SK-N-SH treated with all-trans-retinoic acid at 6 μM for 48 hours (cell line): ENCODE results near the gene JPT1.
"Not testable (repeated sequence)": the region's sequence is repeated elsewhere in the genome, so short reads cannot be mapped to it uniquely, and the experiment has no call there.

Source experiments
- ATAC-seq: fragments of 200-7000 bp; cut with Tn5 transposase; 3 replicates; pipeline ENCODE4 v1.9.1; 2020; ENCODE audit warnings: mild to moderate bottlenecking, moderate library complexity
- ARNTL ChIP-seq: fragments of 450-650 bp; formaldehyde crosslinking; IDR thresholded peaks from 2 replicates; pipeline ENCODE4 v1.5.0; 2020; ENCODE audit warnings: low read depth, mild to moderate bottlenecking, moderate library complexity, borderline replicate concordance
- BACH2 ChIP-seq: fragments of 250-450 bp; sonication (Bioruptor Pico); IDR thresholded peaks from 2 replicates; pipeline ENCODE4 v1.9.0; 2021; ENCODE audit warnings: mild to moderate bottlenecking, borderline replicate concordance
- CREB5 ChIP-seq: fragments of 250-450 bp; sonication (Bioruptor Pico); IDR thresholded peaks from 2 replicates; pipeline ENCODE4 v1.5.1; 2020; ENCODE audit warnings: low read depth, mild to moderate bottlenecking, moderate library complexity
- CSDC2 ChIP-seq: fragments of 250-450 bp; sonication (Bioruptor Pico); IDR thresholded peaks from 2 replicates; pipeline ENCODE4 v1.5.0; 2020; ENCODE audit warnings: mild to moderate bottlenecking, moderate library complexity
- CSRNP3 ChIP-seq: fragments of 250-450 bp; sonication (Bioruptor Pico); IDR thresholded peaks from 2 replicates; pipeline ENCODE4 v1.5.1; 2021; ENCODE audit warnings: mild to moderate bottlenecking, moderate library complexity
- ESRRG ChIP-seq: fragments of 250-450 bp; sonication (Bioruptor Pico); IDR thresholded peaks from 2 replicates; pipeline ENCODE4 v1.6.1; 2021; ENCODE audit warnings: mild to moderate bottlenecking
- GLIS3 ChIP-seq: fragments of 250-450 bp; sonication (Bioruptor Pico); IDR thresholded peaks from 2 replicates; pipeline ENCODE4 v1.5.0; 2020; ENCODE audit warnings: mild to moderate bottlenecking, moderate library complexity
- ISL1 ChIP-seq: fragments of 250-450 bp; sonication (Bioruptor Pico); IDR thresholded peaks from 2 replicates; pipeline ENCODE4 v2.1.2; 2022; ENCODE audit warnings: mild to moderate bottlenecking, moderate library complexity
- OSR1 ChIP-seq: fragments of 250-450 bp; sonication (Bioruptor Pico); IDR thresholded peaks from 2 replicates; pipeline ENCODE4 v1.8.0; 2022; ENCODE audit warnings: moderate library complexity, mild to moderate bottlenecking, inconsistent platforms
- PATZ1 ChIP-seq: fragments of 250-450 bp; sonication (Bioruptor Pico); IDR thresholded peaks from 2 replicates; pipeline ENCODE4 v1.8.0; 2020; ENCODE audit warnings: mild to moderate bottlenecking, moderate library complexity, borderline replicate concordance
- POU6F1 ChIP-seq: fragments of 250-450 bp; sonication (Bioruptor Pico); IDR thresholded peaks from 2 replicates; pipeline ENCODE4 v1.8.0; 2021; ENCODE audit warnings: low read depth, mild to moderate bottlenecking, moderate library complexity, borderline replicate concordance
- RARB ChIP-seq: fragments of 250-450 bp; sonication (Bioruptor Pico); IDR thresholded peaks from 2 replicates; pipeline ENCODE4 v1.8.0; 2021; ENCODE audit warnings: mild to moderate bottlenecking, moderate library complexity
- SNAI2 ChIP-seq: fragments of 250-450 bp; sonication (Bioruptor Pico); IDR thresholded peaks from 2 replicates; pipeline ENCODE4 v1.5.0; 2020; ENCODE audit warnings: mild to moderate bottlenecking, moderate library complexity
- TCF4 ChIP-seq: fragments of 250-450 bp; sonication (Bioruptor Pico); IDR thresholded peaks from 2 replicates; pipeline ENCODE4 v1.8.0; 2021; ENCODE audit warnings: mild to moderate bottlenecking, moderate library complexity, borderline replicate concordance
- TSHZ2 ChIP-seq: fragments of 250-450 bp; sonication (Bioruptor Pico); IDR thresholded peaks from 2 replicates; pipeline ENCODE4 v1.5.0; 2020; ENCODE audit warnings: mild to moderate bottlenecking, moderate library complexity
- ZC3H10 ChIP-seq: fragments of 250-450 bp; sonication (Bioruptor Pico); IDR thresholded peaks from 2 replicates; pipeline ENCODE4 v1.5.1; 2021; ENCODE audit warnings: mild to moderate bottlenecking, moderate library complexity
- ZFP3 ChIP-seq: fragments of 250-450 bp; sonication (Bioruptor Pico); IDR thresholded peaks from 2 replicates; pipeline ENCODE4 v1.5.0; 2020; ENCODE audit warnings: mild to moderate bottlenecking, moderate library complexity
- ZFP30 ChIP-seq: fragments of 450-650 bp; formaldehyde crosslinking; IDR thresholded peaks from 2 replicates; pipeline ENCODE4 v1.5.0; 2022; ENCODE audit warnings: mild to moderate bottlenecking, moderate library complexity
- ZNF565 ChIP-seq: fragments of 450-650 bp; formaldehyde crosslinking; conservative IDR thresholded peaks from 2 replicates; pipeline ENCODE4 v1.5.0; 2020; ENCODE audit warnings: low read depth, mild to moderate bottlenecking, moderate library complexity
- ZNF70 ChIP-seq: fragments of 450-650 bp; formaldehyde crosslinking; IDR thresholded peaks from 2 replicates; pipeline ENCODE4 v1.5.0; 2020; ENCODE audit warnings: mild to moderate bottlenecking, moderate library complexity
- ZNF8 ChIP-seq: fragments of 450-650 bp; formaldehyde crosslinking; IDR thresholded peaks from 2 replicates; pipeline ENCODE4 v1.5.0; 2020; ENCODE audit warnings: mild to moderate bottlenecking, moderate library complexity

JPT1 gene

GRCh38 chr17:75129576-75129975, 24.7 kb downstream of the JPT1 start:
- TF ChIP-seq TSHZ2 (CRISPR knock-in tag) (no peak), OSR1 (no peak), ZFP30 (CRISPR knock-in tag) (no peak), POU6F1 (CRISPR knock-in tag) (no peak), PATZ1 (CRISPR knock-in tag) (no peak), GLIS3 (CRISPR knock-in tag) (no peak), CREB5 (CRISPR knock-in tag) (no peak), CSDC2 (CRISPR knock-in tag) (no peak), BACH2 (CRISPR knock-in tag) (no peak), ZNF70 (CRISPR knock-in tag) (no peak), ZC3H10 (CRISPR knock-in tag) (no peak), ARNTL (CRISPR knock-in tag) (no peak), ZFP3 (CRISPR knock-in tag) (no peak), SNAI2 (CRISPR knock-in tag) (no peak)
- no peak for ATAC-seq

GRCh38 chr17:75128694-75129505, 25.4 kb downstream of the JPT1 start:
- no peak for TF ChIP-seq SNAI2 (CRISPR knock-in tag)
- TF ChIP-seq GLIS3 (CRISPR knock-in tag) = no peak
- no peak for TF ChIP-seq ARNTL (CRISPR knock-in tag)
- no peak for TF ChIP-seq ZFP30 (CRISPR knock-in tag)
- TF ChIP-seq CSDC2 (CRISPR knock-in tag) = no peak
- no peak for TF ChIP-seq BACH2 (CRISPR knock-in tag)
- no peak for TF ChIP-seq RARB (CRISPR knock-in tag)
- no peak for TF ChIP-seq ZFP3 (CRISPR knock-in tag)
- no peak for TF ChIP-seq TCF4
- no peak for ATAC-seq

- ATAC-seq = not testable (repeated sequence)
Measured at GRCh38 chr17:75127936-75128335, 26.4 kb downstream of the JPT1 start.

GRCh38 chr17:75126954-75127353, 27.4 kb downstream of the JPT1 start:
- TF ChIP-seq OSR1 = no peak
- TF ChIP-seq ESRRG (CRISPR knock-in tag) = no peak
- no peak for TF ChIP-seq ZNF70 (CRISPR knock-in tag)
- no peak for TF ChIP-seq BACH2 (CRISPR knock-in tag)
- no peak for TF ChIP-seq TCF4
- ATAC-seq = no peak

GRCh38 chr17:75125984-75126383, 28.3 kb downstream of the JPT1 start:
- TF ChIP-seq ARNTL (CRISPR knock-in tag) = no peak
- TF ChIP-seq ZNF565 (CRISPR knock-in tag) = no peak
- no peak for TF ChIP-seq BACH2 (CRISPR knock-in tag)
- TF ChIP-seq CSRNP3 (CRISPR knock-in tag) = no peak
- TF ChIP-seq ZNF8 (CRISPR knock-in tag) = no peak
- no peak for TF ChIP-seq SNAI2 (CRISPR knock-in tag)
- TF ChIP-seq ISL1 (CRISPR knock-in tag) = no peak
- no peak for TF ChIP-seq ZC3H10 (CRISPR knock-in tag)
- no peak for TF ChIP-seq CSDC2 (CRISPR knock-in tag)
- no peak for TF ChIP-seq TSHZ2 (CRISPR knock-in tag)
- ATAC-seq = no peak
